A673 (cell line): ENCODE measurements around the gene CCDC134.

Experiments used
- CTCF ChIP-seq: fragments of 300-800, 200-600 bp; sonication (generic); conservative IDR thresholded peaks from 2 replicates; pipeline ENCODE4 v1.5.1; 2017; ENCODE audit warnings: low read depth, mild to moderate bottlenecking, antibody characterized with exemption, low read length, moderate library complexity, mixed read lengths
- EZH2 ChIP-seq: fragments of 200-600 bp; sonication (generic); IDR thresholded peaks from 2 replicates; pipeline ENCODE4 v1.6.1; 2017; ENCODE audit warnings: borderline replicate concordance, low read depth, mild to moderate bottlenecking, mixed read lengths, antibody characterized with exemption, low read length; ENCODE audit not compliant: poor library complexity, severe bottlenecking

- TF ChIP-seq CTCF = no peak
- TF ChIP-seq EZH2 = no peak
Measured at GRCh38 chr22:41825376-41825775, 24.9 kb downstream of the CCDC134 start.
